ENCODE results near the gene GREB1L.
"Not testable (repeated sequence)": the region's sequence is repeated elsewhere in the genome, so short reads cannot be mapped to it uniquely, and the experiment has no call there.

Gene GREB1L

GRCh38 chr18:21264651-21265050, 22.6 kb downstream of the GREB1L start:
- no peak for DNase-seq (ENCODE audit: low read depth, low spot score)

- DNase-seq (ENCODE audit: low read depth, low spot score): no peak
These were observed 24.1 kb downstream of the GREB1L start for GRCh38 chr18:21265971-21266673.

- no peak for DNase-seq (ENCODE audit: low read depth, low spot score)
These were observed 25.4 kb downstream of the GREB1L start for GRCh38 chr18:21267400-21267799.

DNA sequence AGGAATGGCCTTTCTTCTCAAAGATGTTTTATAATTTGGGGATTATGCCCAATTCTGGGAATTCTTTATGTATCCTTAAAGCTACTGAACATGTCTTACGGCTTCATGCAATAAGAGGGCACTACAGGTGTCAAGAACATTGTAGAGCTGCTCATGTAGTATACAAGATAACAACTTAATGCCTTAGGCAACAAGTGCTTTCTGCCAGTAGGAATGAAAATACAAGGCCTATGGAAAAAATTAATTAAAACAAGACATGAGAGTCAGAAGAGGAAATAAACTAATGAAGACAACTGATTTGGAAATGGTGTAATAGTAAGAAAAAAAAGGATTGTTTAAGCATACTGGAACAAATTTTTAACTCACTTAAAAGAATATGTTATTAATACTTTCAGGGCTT, 27.3 kb downstream of the GREB1L start:
- DNase-seq (ENCODE audit: low read depth, low spot score): no peak

DNA sequence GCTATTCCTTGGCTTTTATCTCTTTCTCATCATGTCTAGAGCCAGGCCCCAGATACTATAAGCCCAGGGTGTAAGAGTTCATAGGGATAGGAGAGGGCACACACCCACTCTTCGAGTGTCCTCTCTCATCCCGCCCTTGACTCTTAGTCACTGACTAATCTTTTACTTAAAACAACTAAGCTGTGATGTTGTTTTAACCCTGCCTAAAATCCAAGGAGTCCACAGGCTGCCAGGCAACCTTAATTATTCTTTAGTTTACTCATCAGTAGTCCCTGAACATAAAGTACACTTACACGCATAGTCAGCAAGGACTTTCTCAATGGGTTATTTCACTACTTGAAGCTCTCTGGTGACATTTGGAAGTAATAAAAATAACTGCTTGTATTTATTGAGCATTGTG, 28.4 kb downstream of the GREB1L start:
- DNase-seq (ENCODE audit: low read depth, low spot score): no peak

GRCh38 chr18:21272016-21272579, 30.1 kb downstream of the GREB1L start:
- DNase-seq (ENCODE audit: low read depth, low spot score): no peak

- DNase-seq (ENCODE audit: low read depth, low spot score): no peak
These were observed 31.5 kb downstream of the GREB1L start for GRCh38 chr18:21273568-21273967.

- no peak for DNase-seq (ENCODE audit: low read depth, low spot score)
These were observed 33.6 kb downstream of the GREB1L start for GRCh38 chr18:21275645-21276044.

DNA sequence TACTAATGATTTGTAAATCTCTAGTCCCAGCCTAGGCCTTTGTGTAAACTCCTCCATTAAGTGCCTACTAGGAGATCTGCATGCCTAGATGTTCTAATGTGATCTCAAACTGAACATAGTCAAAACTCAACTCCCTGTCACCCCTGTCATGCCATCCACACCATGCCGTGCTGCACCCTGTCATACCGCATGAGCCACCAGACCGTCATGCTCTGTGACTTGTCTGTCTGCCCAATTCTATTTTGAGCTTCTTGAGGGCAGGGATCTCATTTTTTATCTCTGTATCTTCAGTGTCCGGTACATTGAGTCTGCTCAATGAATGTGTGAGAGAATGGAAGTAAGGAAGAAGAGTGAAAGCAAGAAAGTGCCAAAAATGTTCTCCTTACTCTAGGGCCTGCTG, 35.5 kb downstream of the GREB1L start:
- DNase-seq (ENCODE audit: low read depth, low spot score): no peak

DNA sequence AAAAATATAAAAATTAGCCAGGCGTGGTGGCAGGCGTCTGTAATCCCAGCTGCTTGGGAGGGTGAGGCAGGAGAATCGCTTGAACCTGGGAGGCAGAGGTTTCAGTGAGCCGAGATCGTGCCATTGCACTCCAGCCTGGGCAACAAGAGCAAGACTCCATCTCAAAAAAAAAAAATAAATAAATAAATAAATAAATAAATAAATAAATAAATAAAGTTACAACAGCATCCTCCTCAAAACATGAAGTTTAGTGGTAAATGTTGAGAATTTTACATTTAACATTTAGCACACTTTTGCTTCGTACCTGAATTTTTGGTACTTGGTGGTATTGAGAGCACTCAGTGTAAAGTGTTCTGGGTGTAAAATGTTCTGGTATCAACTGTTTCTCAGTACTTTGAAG, 36.2 kb downstream of the GREB1L start:
- DNase-seq (ENCODE audit: low read depth, low spot score): not testable (repeated sequence)

- DNase-seq (ENCODE audit: low read depth, low spot score): no peak
These were observed 39.6 kb downstream of the GREB1L start for GRCh38 chr18:21281603-21282002.

DNA sequence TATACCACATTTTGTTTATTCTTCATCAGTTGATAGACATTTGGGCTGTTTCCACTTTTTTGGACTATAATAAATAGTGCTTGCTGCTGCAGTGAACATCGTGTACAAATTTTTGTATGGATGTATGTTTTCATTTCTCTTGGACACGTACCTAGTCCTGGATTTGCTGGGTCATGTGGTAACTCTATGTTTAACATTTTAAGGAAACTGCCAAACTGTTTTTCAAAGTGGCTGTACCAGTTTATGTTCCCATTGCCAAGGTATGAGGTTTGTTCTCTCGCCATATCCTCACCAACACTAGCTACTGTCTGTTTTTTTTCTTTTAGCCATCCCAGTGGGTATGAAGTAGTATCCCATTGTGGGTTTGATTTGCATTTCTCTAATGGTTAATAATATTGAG, 42.5 kb downstream of the GREB1L start:
- no peak for DNase-seq (ENCODE audit: low read depth, low spot score)

DNA sequence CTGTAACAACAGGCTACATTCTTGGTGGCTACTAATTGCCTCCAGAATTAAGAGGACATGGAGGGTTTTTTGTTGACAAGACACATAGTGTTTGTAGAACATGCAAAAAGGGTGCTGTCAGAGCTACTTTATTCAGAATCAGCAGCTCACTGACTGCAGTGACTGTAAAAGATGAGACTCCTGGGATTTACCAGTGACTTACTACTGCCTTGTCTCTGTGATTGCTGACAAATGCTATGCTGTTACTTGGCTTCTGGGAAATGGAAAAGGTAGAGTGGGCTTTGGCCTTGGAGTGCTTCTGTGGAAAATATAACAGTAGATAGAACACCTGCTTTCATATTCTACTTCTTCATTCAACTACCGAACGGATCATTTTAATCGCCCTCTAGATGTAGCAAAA, 47.8 kb downstream of the GREB1L start:
- no peak for DNase-seq (ENCODE audit: low read depth, low spot score)

DNA sequence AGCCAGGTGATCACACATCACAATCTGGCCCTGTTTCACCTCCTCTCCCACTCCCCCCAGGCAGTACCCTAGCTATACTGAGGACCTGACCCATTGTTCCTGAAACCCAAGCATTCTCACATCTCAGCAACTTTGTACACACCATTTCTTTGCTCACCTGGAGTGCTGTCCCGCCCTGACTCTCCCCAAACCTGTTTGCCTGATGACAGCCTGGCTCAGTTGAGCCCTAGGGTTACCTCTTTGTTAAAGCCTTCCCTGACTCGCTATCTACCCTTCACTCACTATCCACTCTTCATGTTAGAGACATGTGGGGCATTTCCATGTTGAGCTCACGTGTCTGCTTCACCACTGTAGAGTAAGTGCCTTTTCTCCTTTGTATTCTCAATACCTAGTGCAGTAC, 49.1 kb downstream of the GREB1L start:
- DNase-seq (ENCODE audit: low read depth, low spot score): no peak

GRCh38 chr18:21293479-21293878, 51.4 kb downstream of the GREB1L start:
- DNase-seq (ENCODE audit: low read depth, low spot score): no peak

GRCh38 chr18:21295101-21295500, 53.1 kb downstream of the GREB1L start:
- DNase-seq (ENCODE audit: low read depth, low spot score): no peak

DNA sequence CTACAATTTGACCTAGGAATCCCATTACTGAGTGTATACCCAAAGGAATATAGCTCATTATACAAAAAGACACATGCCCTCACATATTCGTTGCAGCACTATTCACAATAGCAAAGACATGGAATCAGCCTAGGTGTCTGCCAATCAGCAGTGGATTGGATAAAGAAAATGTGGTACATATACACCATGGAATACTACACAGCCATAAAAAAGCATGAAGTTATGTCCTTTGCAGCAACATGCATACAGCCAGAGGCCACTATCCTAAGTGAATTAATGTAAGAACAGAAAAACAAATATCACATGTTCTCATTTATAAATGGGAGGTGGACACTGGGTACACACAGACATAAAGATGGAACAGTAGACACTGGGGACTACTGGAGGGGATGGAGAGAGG, 54.0 kb downstream of the GREB1L start:
- no peak for DNase-seq (ENCODE audit: low read depth, low spot score)

GRCh38 chr18:21298351-21298750, 56.3 kb downstream of the GREB1L start:
- no peak for DNase-seq (ENCODE audit: low read depth, low spot score)

DNA sequence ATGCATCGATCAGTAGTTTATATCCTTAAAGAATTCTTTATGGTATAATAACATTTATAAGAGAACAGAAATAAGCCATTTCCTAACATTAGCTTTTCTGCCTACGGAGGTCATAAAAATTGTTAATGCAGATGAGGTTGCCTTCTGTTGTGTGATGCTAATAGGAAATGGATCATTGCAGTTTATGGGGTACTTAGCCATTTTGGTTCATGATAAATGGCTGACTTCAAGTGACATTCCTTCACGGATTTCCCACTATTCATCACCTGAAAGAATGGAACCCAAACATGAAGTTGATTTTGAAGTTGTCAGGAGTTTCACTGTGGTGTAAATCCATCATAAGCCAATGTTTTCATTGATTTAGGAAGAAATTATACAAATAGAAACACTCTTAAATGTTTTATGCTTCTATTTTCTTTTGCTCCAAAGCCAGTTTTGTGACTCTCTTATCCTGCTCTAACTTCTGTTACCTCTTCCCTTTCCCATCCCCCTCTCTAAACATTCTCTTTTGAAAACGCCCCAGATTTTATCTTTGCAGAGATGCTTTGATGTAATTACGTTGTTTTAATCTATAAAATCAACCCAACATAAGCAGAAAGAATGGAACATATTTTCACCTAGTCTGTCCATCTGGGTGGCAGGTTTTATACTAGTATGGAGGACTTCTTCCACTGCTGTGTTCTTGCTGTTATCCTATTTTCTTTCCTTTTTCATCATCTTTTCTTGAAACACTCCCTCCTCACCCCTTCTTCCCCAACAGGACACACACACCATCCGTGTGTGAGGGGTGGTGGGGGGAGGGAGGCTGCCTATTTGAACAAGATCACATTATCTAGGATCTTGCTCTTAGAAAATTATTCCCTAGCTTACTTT, 58.2 kb downstream of the GREB1L start:
- DNase-seq (ENCODE audit: low read depth, low spot score): no peak

DNA sequence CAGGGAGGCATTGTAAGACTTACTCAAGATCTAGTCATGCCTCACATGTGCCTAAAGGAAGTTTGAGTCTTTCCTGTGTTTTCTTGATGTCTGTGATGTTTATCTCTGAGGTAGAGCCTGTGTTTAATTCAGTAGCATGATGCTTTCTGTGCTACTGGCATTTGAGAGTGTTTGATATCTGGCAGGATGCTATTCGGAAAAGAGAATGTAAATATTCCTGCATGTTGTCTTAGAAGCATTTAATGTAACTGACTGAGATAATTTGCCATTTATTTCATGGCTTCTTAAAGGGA, 58.8 kb downstream of the GREB1L start:
- DNase-seq (ENCODE audit: low read depth, low spot score): no peak

DNA sequence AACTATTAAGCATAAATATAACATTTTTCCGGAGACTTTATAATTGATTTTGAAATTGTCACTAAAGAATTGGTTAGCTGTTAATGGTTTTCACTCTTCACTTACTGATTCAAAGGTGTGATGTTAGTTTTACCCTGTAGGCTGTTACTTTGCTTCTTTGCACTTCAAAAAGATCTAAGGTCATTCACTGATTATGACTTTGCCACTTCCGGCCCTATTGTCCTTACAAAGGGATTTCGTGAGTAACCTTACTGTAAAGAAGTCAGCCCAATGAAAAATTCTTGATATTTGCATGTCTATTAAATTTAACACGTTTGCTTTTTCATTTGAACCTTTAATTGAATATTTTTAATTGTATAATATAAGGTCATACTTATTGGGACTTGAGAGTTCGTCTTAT, 61.4 kb downstream of the GREB1L start:
- no peak for DNase-seq (ENCODE audit: low read depth, low spot score)

- DNase-seq (ENCODE audit: low read depth, low spot score): no peak
These were observed 61.9 kb downstream of the GREB1L start for GRCh38 chr18:21303895-21304294.

- no peak for DNase-seq (ENCODE audit: low read depth, low spot score)
These were observed 63.6 kb downstream of the GREB1L start for GRCh38 chr18:21305621-21306020.

Data from activated CD4-positive, CD25-positive, alpha-beta regulatory T cell treated with anti-CD3 and anti-CD28 coated beads, Interleukin-2, amount 50 U/mL, for 16 hours (primary cell).